ELR (cell line): ENCODE data around the gene ERFE.

Source experiments
- DNase-seq: peaks from one replicate; pipeline ENCODE4 v3.0.0-alpha.2; 2015; ENCODE audit warnings: low read depth

The ERFE gene

GRCh38 chr2:238216651-238217184 is 57.9 kb downstream of the ERFE start:
- DNase-seq, result no peak
